ENCODE data around the gene MAPK9.

GRCh38 chr5:180251141-180251540 is 40.7 kb downstream of the MAPK9 start:
- no peak for TF ChIP-seq CTCF (conservative IDR thresholded peaks at IDR 0.05)
- TF ChIP-seq ZFX (IDR thresholded peaks at IDR 0.05) = no peak
